HepG2 (cell line): ENCODE data around the gene CNP. TPM values are rescaled to one million over a fixed set of nuclear protein-coding genes. Genes with fewer than 3 reads are reported as not detected.

ENCODE experiments used
- ATF7-NPFF ChIP-seq: sonication (generic); formaldehyde crosslinking; IDR thresholded peaks from 2 replicates; pipeline ENCODE4 v1.8.1; 2023; ENCODE audit warnings: mild to moderate bottlenecking, low read depth, missing genetic modification reagents, moderate library complexity
- CENPT ChIP-seq: sonication (generic); formaldehyde crosslinking; IDR thresholded peaks from 2 replicates; pipeline ENCODE4 v1.8.0; 2022; ENCODE audit warnings: low read depth, mild to moderate bottlenecking, moderate library complexity, missing genetic modification reagents
- GTF2F1 ChIP-seq: fragments of 150-350 bp; IDR thresholded peaks from 2 replicates; pipeline ENCODE4 v1.6.1; 2014; ENCODE audit warnings: low read length
- KLF13 ChIP-seq: sonication (generic); formaldehyde crosslinking; IDR thresholded peaks from 2 replicates; pipeline ENCODE4 v1.4.0; 2020; ENCODE audit warnings: mild to moderate bottlenecking, missing genetic modification reagents
- KMT2B ChIP-seq: IDR thresholded peaks from 2 replicates; pipeline ENCODE4 v1.6.1; 2016; ENCODE audit warnings: missing genetic modification reagents, missing compliant biosample characterization
- NCOA5 ChIP-seq: sonication (generic); formaldehyde crosslinking; IDR thresholded peaks from 2 replicates; pipeline ENCODE4 v1.4.0; 2020; ENCODE audit warnings: missing genetic modification reagents
- NFIC ChIP-seq: IDR thresholded peaks from 2 replicates; pipeline ENCODE4 v1.6.1; 2012; ENCODE audit warnings: mild to moderate bottlenecking, low read length, inconsistent platforms
- NFYB ChIP-seq: sonication (generic); formaldehyde crosslinking; IDR thresholded peaks from 2 replicates; pipeline ENCODE4 v1.4.0; 2020; ENCODE audit warnings: missing genetic modification reagents
- NR2C2 ChIP-seq: sonication (generic); formaldehyde crosslinking; IDR thresholded peaks from 2 replicates; pipeline ENCODE4 v1.4.0; 2020; ENCODE audit warnings: missing genetic modification reagents, mild to moderate bottlenecking, moderate library complexity, borderline replicate concordance
- SAFB2 ChIP-seq: sonication (generic); formaldehyde crosslinking; IDR thresholded peaks from 2 replicates; pipeline ENCODE4 v1.5.1; 2020; ENCODE audit warnings: missing genetic modification reagents, low read depth, mild to moderate bottlenecking, borderline replicate concordance
- SAP130 ChIP-seq: IDR thresholded peaks from 2 replicates; pipeline ENCODE4 v1.6.1; 2016; ENCODE audit warnings: low read depth
- THAP9 ChIP-seq: sonication (generic); formaldehyde crosslinking; IDR thresholded peaks from 2 replicates; pipeline ENCODE4; 2020; ENCODE audit warnings: missing genetic modification reagents, mild to moderate bottlenecking, borderline replicate concordance
- ZFP82 ChIP-seq: sonication (generic); formaldehyde crosslinking; IDR thresholded peaks from 2 replicates; pipeline ENCODE4 v1.5.1; 2020; ENCODE audit warnings: mild to moderate bottlenecking, missing genetic modification reagents, borderline replicate concordance
- ZMYM4 ChIP-seq: sonication (generic); formaldehyde crosslinking; IDR thresholded peaks from 2 replicates; pipeline ENCODE4 v1.8.1; 2023; ENCODE audit warnings: mild to moderate bottlenecking, missing genetic modification reagents
- ZNF138 ChIP-seq: sonication (generic); formaldehyde crosslinking; IDR thresholded peaks from 2 replicates; pipeline ENCODE4 v1.5.0; 2020; ENCODE audit warnings: mild to moderate bottlenecking, low read depth, missing genetic modification reagents
- ZNF382 ChIP-seq: sonication (generic); formaldehyde crosslinking; IDR thresholded peaks from 2 replicates; pipeline ENCODE4 v1.5.0; 2020; ENCODE audit warnings: missing genetic modification reagents, mild to moderate bottlenecking, borderline replicate concordance
- ZNF687 ChIP-seq: sonication (generic); formaldehyde crosslinking; IDR thresholded peaks from 2 replicates; pipeline ENCODE4 v1.5.1; 2020; ENCODE audit warnings: mild to moderate bottlenecking, missing genetic modification reagents, moderate library complexity
- ZSCAN25 ChIP-seq: sonication (generic); formaldehyde crosslinking; IDR thresholded peaks from 2 replicates; pipeline ENCODE4 v1.8.0; 2022; ENCODE audit warnings: mild to moderate bottlenecking, missing genetic modification reagents
- ZSCAN31 ChIP-seq: sonication (generic); formaldehyde crosslinking; IDR thresholded peaks from 2 replicates; pipeline ENCODE4 v1.5.0; 2020; ENCODE audit warnings: low read depth, mild to moderate bottlenecking, missing genetic modification reagents
- polyA plus RNA-seq, 8 experiments: library from polyadenylated mRNA; depleted of rRNA in 3 of 8; stranded (reverse) in 7 of 8; unstranded in 1 of 8; fragments of >200 nt; fragmentation: Illumina TruSeq in 4 of 8; extraction: Trizol in 4 of 8; gene quantifications; 2 replicates each; pipeline versions ENCODE4 v1.2.1 to v1.2.3, GENCODE V29; 2011 to 2016; ENCODE audit warnings: low read depth in 4 of 8, missing spikeins in 1 of 8, mixed read lengths in 1 of 8; ENCODE audit not compliant: insufficient read depth in 1 of 8
- total RNA-seq, 5 experiments: library from RNA; depleted of rRNA; stranded (reverse); fragments of >200 nt; fragmentation: Illumina TruSeq; extraction: Trizol; gene quantifications; 2 replicates each; pipeline ENCODE4 v1.2.3, GENCODE V29; 2016; ENCODE audit warnings: low read depth in 1 of 5
- TF ChIP-seq, protein P1 (sequence below): sonication (generic); formaldehyde crosslinking; IDR thresholded peaks from 2 replicates; pipeline ENCODE4 v1.4.0; 2020; ENCODE audit warnings: missing genetic modification reagents
- TF ChIP-seq, protein P2 (sequence below): sonication (generic); formaldehyde crosslinking; IDR thresholded peaks from 2 replicates; pipeline ENCODE4 v1.4.0; 2020; ENCODE audit warnings: mild to moderate bottlenecking, missing genetic modification reagents
- TF ChIP-seq, protein P3 (sequence below): sonication (generic); formaldehyde crosslinking; IDR thresholded peaks from 2 replicates; pipeline ENCODE4 v1.5.0; 2020; ENCODE audit warnings: missing genetic modification reagents

Gene CNP
- total and polyA plus RNA-seq, 2 of the 13 experiments (the other 11 are each of a cell fraction or from before 2014, with no cell fraction given), result 97.2 to 161 TPM

DNA sequence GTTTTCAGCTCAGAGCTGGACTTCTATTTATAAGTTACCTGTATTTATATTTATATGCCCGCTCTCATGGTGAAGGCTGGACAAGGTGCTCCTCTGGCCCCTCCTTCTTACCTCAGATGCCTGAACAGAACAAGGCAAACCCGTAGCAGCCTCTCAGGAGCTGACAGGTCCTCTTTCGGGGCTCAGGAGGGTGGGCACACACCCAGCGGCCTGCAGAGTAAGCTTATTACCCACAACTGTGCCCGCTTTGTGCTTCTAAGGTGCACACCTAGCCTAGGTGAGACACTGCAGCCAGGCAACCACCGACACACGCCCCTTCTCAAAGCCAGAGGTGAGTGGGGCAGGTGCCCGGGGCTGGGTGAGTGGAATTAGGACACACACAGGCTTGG, 58.6 kb downstream of the CNP start (continued):
- TF ChIP-seq, protein P1, sequence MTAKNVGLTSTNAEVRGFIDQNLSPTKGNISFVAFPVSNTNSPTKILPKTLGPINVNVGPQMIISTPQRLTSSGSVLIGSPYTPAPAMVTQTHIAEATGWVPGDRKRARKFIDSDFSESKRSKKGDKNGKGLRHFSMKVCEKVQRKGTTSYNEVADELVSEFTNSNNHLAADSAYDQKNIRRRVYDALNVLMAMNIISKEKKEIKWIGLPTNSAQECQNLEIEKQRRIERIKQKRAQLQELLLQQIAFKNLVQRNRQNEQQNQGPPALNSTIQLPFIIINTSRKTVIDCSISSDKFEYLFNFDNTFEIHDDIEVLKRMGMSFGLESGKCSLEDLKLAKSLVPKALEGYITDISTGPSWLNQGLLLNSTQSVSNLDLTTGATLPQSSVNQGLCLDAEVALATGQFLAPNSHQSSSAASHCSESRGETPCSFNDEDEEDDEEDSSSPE (CRISPR knock-in tag), result no peak
- no peak for TF ChIP-seq KMT2B (CRISPR knock-in tag)
- TF ChIP-seq ZFP82, result no peak
- no peak for TF ChIP-seq NFIC
- TF ChIP-seq, protein P2, sequence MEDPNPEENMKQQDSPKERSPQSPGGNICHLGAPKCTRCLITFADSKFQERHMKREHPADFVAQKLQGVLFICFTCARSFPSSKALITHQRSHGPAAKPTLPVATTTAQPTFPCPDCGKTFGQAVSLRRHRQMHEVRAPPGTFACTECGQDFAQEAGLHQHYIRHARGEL, result 0 out of 2 replicates have a peak, but pooled peaks have one; percentile 35
- peak; percentile 22; the same call in 1 of the 2 replicates for TF ChIP-seq ZNF687 (CRISPR knock-in tag)
- TF ChIP-seq ATF7-NPFF (CRISPR knock-in tag), result 0 out of 2 replicates have a peak, but pooled peaks have one; percentile 15
- TF ChIP-seq CENPT, result no peak
- TF ChIP-seq ZNF382, result no peak
- no peak for TF ChIP-seq ZSCAN31 (CRISPR knock-in tag)
- TF ChIP-seq NFYB (CRISPR knock-in tag), result no peak
- peak; percentile 25; the same call in 1 of the 2 replicates for TF ChIP-seq THAP9 (CRISPR knock-in tag)
- TF ChIP-seq NCOA5 (CRISPR knock-in tag), result no peak
- TF ChIP-seq ZSCAN25 (CRISPR knock-in tag), result no peak
- no peak for TF ChIP-seq ZNF138 (CRISPR knock-in tag)
- no peak for TF ChIP-seq NR2C2 (CRISPR knock-in tag)
- no peak for TF ChIP-seq GTF2F1
- no peak; the same call in 1 of the 2 replicates for TF ChIP-seq ZMYM4 (CRISPR knock-in tag)
- TF ChIP-seq SAFB2, result no peak
- no peak for TF ChIP-seq KLF13 (CRISPR knock-in tag)
- TF ChIP-seq, protein P3, sequence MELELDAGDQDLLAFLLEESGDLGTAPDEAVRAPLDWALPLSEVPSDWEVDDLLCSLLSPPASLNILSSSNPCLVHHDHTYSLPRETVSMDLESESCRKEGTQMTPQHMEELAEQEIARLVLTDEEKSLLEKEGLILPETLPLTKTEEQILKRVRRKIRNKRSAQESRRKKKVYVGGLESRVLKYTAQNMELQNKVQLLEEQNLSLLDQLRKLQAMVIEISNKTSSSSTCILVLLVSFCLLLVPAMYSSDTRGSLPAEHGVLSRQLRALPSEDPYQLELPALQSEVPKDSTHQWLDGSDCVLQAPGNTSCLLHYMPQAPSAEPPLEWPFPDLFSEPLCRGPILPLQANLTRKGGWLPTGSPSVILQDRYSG (CRISPR knock-in tag), result no peak
- no peak for TF ChIP-seq SAP130 (CRISPR knock-in tag)
